HG03108 (cell line): ENCODE measurements around the gene AP2B1.

Experiments
- ATAC-seq: cut with Tn5 transposase; IDR thresholded peaks from one replicate; pipeline ENCODE4 v1.9.1; 2021; ENCODE audit warnings: moderate library complexity; ENCODE audit not compliant: unreplicated experiment

Gene AP2B1

GRCh38 chr17:35727635-35728034, 140.5 kb downstream of the AP2B1 start:
- no peak for ATAC-seq

GRCh38 chr17:35728551-35728950, 141.4 kb downstream of the AP2B1 start:
- ATAC-seq, result no peak

GRCh38 chr17:35729405-35729833, 142.3 kb downstream of the AP2B1 start:
- no peak for ATAC-seq

- no peak for ATAC-seq
Observed at GRCh38 chr17:35730400-35731005, 143.4 kb downstream of the AP2B1 start.

- no peak for ATAC-seq
Observed at GRCh38 chr17:35731239-35731916, 144.3 kb downstream of the AP2B1 start, which contains the start of gene RASL10B. Gene RASL10B (plus strand): TSS chr17:35731639. CDS start chr17:35735185, 3,546 bp downstream.

- no peak for ATAC-seq
Observed at GRCh38 chr17:35731917-35732805, 145.0 kb downstream of the AP2B1 start.

GRCh38 chr17:35732806-35733136, 145.6 kb downstream of the AP2B1 start:
- ATAC-seq, result no peak

GRCh38 chr17:35733366-35733765, 146.2 kb downstream of the AP2B1 start:
- no peak for ATAC-seq

GRCh38 chr17:35734396-35734795, 147.3 kb downstream of the AP2B1 start:
- no peak for ATAC-seq

GRCh38 chr17:35735036-35735805, 148.1 kb downstream of the AP2B1 start:
- ATAC-seq, result no peak

GRCh38 chr17:35736236-35736635, 149.1 kb downstream of the AP2B1 start:
- no peak for ATAC-seq

- ATAC-seq, result no peak
Observed at GRCh38 chr17:35738519-35739133, 151.5 kb downstream of the AP2B1 start.

- no peak for ATAC-seq
Observed at GRCh38 chr17:35740216-35740615, 153.1 kb downstream of the AP2B1 start.

- ATAC-seq, result no peak
Observed at GRCh38 chr17:35740997-35741931, 154.1 kb downstream of the AP2B1 start.

GRCh38 chr17:35742496-35742895, 155.4 kb downstream of the AP2B1 start:
- ATAC-seq, result no peak

GRCh38 chr17:35742896-35743477, 155.9 kb downstream of the AP2B1 start:
- no peak for ATAC-seq

- ATAC-seq, result no peak
Observed at GRCh38 chr17:35743626-35744328, 156.7 kb downstream of the AP2B1 start.

GRCh38 chr17:35744830-35745229, 157.7 kb downstream of the AP2B1 start:
- no peak for ATAC-seq
